Measurements from ENCODE around the gene GMPR2.

Gene GMPR2

DNA sequence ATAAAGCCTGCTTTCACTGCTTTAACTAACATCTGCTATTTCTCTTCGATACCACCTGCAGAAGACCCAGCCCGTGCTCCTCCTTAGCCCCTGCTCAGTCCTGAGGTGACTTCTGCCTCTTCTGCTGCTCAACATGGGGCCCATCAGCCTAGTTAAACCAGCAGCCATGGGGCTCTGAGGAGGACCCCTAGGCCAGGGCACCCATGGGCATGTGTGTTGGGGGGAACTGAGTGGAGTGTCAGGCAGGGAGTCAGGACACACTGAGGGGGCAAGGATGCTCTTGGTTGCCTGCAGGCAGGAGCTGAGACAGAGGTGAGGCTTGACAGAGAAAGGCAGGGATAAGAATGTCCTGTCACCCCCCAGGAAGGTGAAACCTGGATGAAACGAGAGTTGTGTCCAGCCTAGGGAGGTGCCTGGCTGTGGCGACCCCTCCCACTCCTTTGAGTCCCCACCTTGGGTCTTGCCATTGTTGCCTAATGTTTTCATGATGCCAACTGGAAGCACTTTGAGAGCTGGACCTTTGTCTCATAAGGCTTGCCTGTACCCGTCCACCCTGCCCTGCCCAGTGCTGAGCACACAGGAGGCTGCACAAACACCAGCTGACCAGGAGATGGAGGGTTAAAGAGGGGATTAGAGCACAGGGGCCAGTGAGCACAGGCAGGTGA is 51.2 kb downstream of the GMPR2 start:
- H3K36me3 ChIP-seq: no peaks in the 10 kb centered on the region
- H3K27me3 ChIP-seq: no peaks in the 10 kb centered on the region
- no peaks in the 10 kb centered on the region for H3K9me3 ChIP-seq
- H3K4me3 ChIP-seq (ENCODE audit: low read depth, low read length): no peak overlapping the region
- no peak for DNase-seq
- TF ChIP-seq, protein P1, sequence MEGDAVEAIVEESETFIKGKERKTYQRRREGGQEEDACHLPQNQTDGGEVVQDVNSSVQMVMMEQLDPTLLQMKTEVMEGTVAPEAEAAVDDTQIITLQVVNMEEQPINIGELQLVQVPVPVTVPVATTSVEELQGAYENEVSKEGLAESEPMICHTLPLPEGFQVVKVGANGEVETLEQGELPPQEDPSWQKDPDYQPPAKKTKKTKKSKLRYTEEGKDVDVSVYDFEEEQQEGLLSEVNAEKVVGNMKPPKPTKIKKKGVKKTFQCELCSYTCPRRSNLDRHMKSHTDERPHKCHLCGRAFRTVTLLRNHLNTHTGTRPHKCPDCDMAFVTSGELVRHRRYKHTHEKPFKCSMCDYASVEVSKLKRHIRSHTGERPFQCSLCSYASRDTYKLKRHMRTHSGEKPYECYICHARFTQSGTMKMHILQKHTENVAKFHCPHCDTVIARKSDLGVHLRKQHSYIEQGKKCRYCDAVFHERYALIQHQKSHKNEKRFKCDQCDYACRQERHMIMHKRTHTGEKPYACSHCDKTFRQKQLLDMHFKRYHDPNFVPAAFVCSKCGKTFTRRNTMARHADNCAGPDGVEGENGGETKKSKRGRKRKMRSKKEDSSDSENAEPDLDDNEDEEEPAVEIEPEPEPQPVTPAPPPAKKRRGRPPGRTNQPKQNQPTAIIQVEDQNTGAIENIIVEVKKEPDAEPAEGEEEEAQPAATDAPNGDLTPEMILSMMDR (IDR thresholded peaks at IDR 0.05; ENCODE audit: low read depth, low read length): no peak
- peaks cover 2% of the 10 kb centered on the region; the same call in 1 of the 2 replicates for H3K4me1 ChIP-seq

DNA sequence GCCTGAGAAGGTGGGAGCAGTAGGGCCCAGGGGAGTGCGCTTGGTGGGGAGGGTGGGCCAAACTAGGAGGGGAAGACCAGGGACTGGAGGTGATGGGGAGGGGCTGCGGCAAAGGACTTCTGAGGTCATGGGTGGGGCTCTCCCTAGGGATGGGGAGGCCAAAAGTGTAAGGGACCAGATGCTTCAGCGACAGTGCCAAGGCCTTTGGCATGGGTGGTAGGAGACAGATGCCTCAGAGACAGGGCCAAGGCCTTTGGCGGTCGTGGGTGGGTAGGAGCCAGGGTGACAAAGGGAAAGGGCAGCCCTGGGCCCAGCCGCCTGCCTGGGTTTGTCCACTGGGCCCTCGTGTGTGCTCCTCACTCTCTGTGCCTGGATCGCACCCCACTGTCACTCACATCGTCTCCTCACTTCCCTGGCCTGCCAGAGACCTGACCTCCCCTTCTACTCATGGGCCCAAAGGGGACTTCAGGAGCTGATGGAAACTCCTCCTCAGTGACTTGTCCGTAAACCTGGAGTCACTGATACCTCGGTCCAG is 51.8 kb downstream of the GMPR2 start:
- TF ChIP-seq, protein P1 (IDR thresholded peaks at IDR 0.05; ENCODE audit: low read depth, low read length): no peak
- no peak for DNase-seq
- Histone ChIP-seq H3K9me3 (no peaks in the 10 kb centered on the region), H3K4me1 (no peaks in the 10 kb centered on the region), H3K36me3 (no peaks in the 10 kb centered on the region), H3K27me3 (no peaks in the 10 kb centered on the region), H3K4me3 (ENCODE audit: low read depth, low read length) (no peak overlapping the region)

DNA sequence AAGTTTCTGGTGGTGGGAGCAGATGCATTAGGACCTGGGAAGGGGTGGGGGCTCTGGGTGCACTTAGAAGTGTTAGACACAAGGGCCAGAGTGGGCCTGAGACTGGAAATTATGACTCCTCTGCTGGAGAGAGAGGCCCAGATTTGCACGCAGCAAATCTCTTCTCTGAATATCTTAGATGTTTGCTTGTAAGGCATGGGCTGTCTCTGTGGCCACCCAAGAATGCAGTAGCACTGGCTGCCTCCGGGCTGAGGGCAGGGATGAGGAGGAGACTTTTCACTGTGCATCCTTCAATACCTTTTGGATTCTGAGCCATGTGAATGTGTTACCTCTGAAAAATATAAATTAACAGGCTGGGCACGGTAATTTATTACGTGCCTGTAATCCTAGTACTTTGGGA is 52.6 kb downstream of the GMPR2 start:
- TF ChIP-seq, protein P1 (IDR thresholded peaks at IDR 0.05; ENCODE audit: low read depth, low read length): no peak
- no peak overlapping the region for H3K4me3 ChIP-seq (ENCODE audit: low read depth, low read length)
- H3K36me3 ChIP-seq: no peaks in the 10 kb centered on the region
- H3K27me3 ChIP-seq: no peaks in the 10 kb centered on the region
- H3K9me3 ChIP-seq: no peaks in the 10 kb centered on the region
- no peak for DNase-seq
- no peaks in the 10 kb centered on the region for H3K4me1 ChIP-seq

DNA sequence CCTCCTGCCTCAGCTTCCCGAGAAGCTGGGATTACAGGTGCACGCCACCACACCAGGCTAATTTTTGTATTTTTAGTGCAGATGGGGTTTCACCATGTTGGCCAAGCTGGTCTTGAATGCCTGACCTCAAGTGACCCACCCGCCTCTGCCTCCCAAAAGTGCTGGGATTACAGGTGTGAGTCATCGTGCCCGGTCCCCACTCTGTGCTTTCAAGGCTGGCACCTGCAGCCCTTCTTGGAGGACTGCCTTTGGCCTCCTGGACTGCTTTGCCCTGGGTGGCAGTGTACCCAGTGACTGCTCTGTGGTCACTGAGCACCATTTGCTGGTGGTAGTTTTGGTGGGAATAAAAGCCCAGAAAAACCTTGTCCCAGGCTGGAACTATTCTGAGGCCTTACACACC is 54.3 kb downstream of the GMPR2 start:
- no peaks in the 10 kb centered on the region for H3K27me3 ChIP-seq
- no peaks in the 10 kb centered on the region for H3K4me1 ChIP-seq
- no peak for DNase-seq
- TF ChIP-seq, protein P1 (IDR thresholded peaks at IDR 0.05; ENCODE audit: low read depth, low read length): no peak
- no peak overlapping the region for H3K4me3 ChIP-seq (ENCODE audit: low read depth, low read length)
- no peaks in the 10 kb centered on the region for H3K9me3 ChIP-seq
- H3K36me3 ChIP-seq: no peaks in the 10 kb centered on the region
